Posterior vena cava (tissue), 2 donors: ENCODE measurements around the gene ANAPC1. TPM values are rescaled to one million over a fixed set of nuclear protein-coding genes. Genes with fewer than 3 reads are reported as not detected.
"Not testable (repeated sequence)": the region's sequence is repeated elsewhere in the genome, so short reads cannot be mapped to it uniquely, and the experiment has no call there.

ENCODE experiments used
- DNase-seq: peaks from one replicate; pipeline ENCODE4 v3.0.0-alpha.2; 2020; ENCODE audit warnings: low spot score
- intact Hi-C, 2 donors: fragments of 100-400 bp; cut with DNase I; formaldehyde crosslinking; loops; one replicate each; pipeline versions ENCODE4 v1.14.1 to v1.14.2; 2022 to 2023
- microRNA-seq, 2 donors: library from miRNA; unstranded; fragments of <30 nt; microRNA quantifications; one replicate each; pipeline ENCODE4 v1.2.0, GENCODE V29; 2020 to 2021; ENCODE audit warnings: borderline microRNAs expressed in 2 of 2
- total RNA-seq, 2 donors: library from RNA; stranded (reverse); fragmentation: NEBNext Ultra II Directional; extraction: Animal tissue kit (Norgen Biotek cat#: 25700); gene quantifications; one replicate each; pipeline ENCODE4 v1.2.1, GENCODE V29; 2021
- donor health status: DM: yes; HTN: yes; CAD: no.
- donor health status: DM: yes; HTN: yes; CAD: no.

The ANAPC1 gene
- total RNA-seq, 2 donors from 2014 or later: 25.1 to 30.0 TPM

GRCh38 chr2:111760697-111761284 lies 123.2 kb downstream of the ANAPC1 start:
- intact Hi-C loops: not testable (repeated sequence)

GRCh38 chr2:111752533-111752932 lies 131.5 kb downstream of the ANAPC1 start:
- DNase-seq, intact Hi-C loops: not testable (repeated sequence)

More at GRCh38 chr2:111760697-111761284, 123.2 kb downstream of the ANAPC1 start:
- peak; percentile 67 for DNase-seq

- intact Hi-C loops, DNase-seq: not testable (repeated sequence)
These were observed 133.4 kb downstream of the ANAPC1 start for GRCh38 chr2:111750641-111751040.

GRCh38 chr2:111748429-111748828 lies 135.6 kb downstream of the ANAPC1 start:
- intact Hi-C loops, DNase-seq: not testable (repeated sequence)

GRCh38 chr2:111747410-111748115 lies 136.4 kb downstream of the ANAPC1 start:
- not testable (repeated sequence) for DNase-seq

GRCh38 chr2:111744751-111745150 lies 139.2 kb downstream of the ANAPC1 start:
- intact Hi-C loops, DNase-seq: not testable (repeated sequence)

More at GRCh38 chr2:111747410-111748115, 136.4 kb downstream of the ANAPC1 start:
- intact Hi-C loops: not testable (repeated sequence)

- DNase-seq, intact Hi-C loops: not testable (repeated sequence)
These were observed 142.5 kb downstream of the ANAPC1 start for GRCh38 chr2:111741517-111741916.

GRCh38 chr2:111735838-111736721 lies 147.9 kb downstream of the ANAPC1 start:
- intact Hi-C loops, DNase-seq: not testable (repeated sequence)

- intact Hi-C loops, DNase-seq: not testable (repeated sequence)
These were observed 148.6 kb downstream of the ANAPC1 start for GRCh38 chr2:111735420-111735819.

- intact Hi-C loops, DNase-seq: not testable (repeated sequence)
These were observed 154.1 kb downstream of the ANAPC1 start for GRCh38 chr2:111729812-111730458.

- DNase-seq, intact Hi-C loops: not testable (repeated sequence)
These were observed 156.3 kb downstream of the ANAPC1 start for GRCh38 chr2:111727611-111728110.

GRCh38 chr2:111725742-111726141 lies 158.3 kb downstream of the ANAPC1 start:
- DNase-seq, intact Hi-C loops: not testable (repeated sequence)

GRCh38 chr2:111719610-111720009 lies 164.4 kb downstream of the ANAPC1 start:
- intact Hi-C loops: loop anchor here in 1 of 2 donors (10.0 kb wide), 1 partner anchor 605 kb away; no protein-coding TSS in a partner anchor
- not testable (repeated sequence) for DNase-seq

Small RNA genes within 50 kb of the gene (microRNA-seq; reads per million reads assigned to microRNA genes)
- 0 reads per million in 2 donors for gene MIR4771-2

Other genes starting within 250 kb of the ANAPC1 start
- gene MERTK, start 14.4 kb upstream of the ANAPC1 start, total RNA-seq: 10 to 100 TPM; 34.2 to 37.5 TPM
- 10 to 100 TPM; 28.3 to 42.7 TPM for gene TMEM87B, start 171.1 kb upstream of the ANAPC1 start, total RNA-seq